SK-MEL-5 (cell line): ENCODE results near the gene LMTK3. TPM values are rescaled to one million over a fixed set of nuclear protein-coding genes. Genes with fewer than 3 reads are reported as not detected.
"Not testable (repeated sequence)": the region's sequence is repeated elsewhere in the genome, so short reads cannot be mapped to it uniquely, and the experiment has no call there.

ENCODE experiments used
- DNase-seq: peaks from one replicate; pipeline ENCODE4 v3.0.0-alpha.2; 2016; ENCODE audit warnings: low read depth, low spot score
- in situ Hi-C: cut with HindIII; loops from 2 replicates; pipeline ENCODE4 v1.10.0; 2016; ENCODE audit warnings: low sequenced_read_pairs, high pct_unique_total_duplicates, low pct_unique_long_range_greater_than_20kb
- total RNA-seq: library from RNA; depleted of rRNA; stranded (reverse); fragments of >200 nt; shearing (Covaris generic); gene quantifications from 2 replicates; pipeline ENCODE4 v1.2.3, GENCODE V29; 2014

Gene LMTK3
- total RNA-seq, 1 experiment from 2014 or later: not detected

DNA sequence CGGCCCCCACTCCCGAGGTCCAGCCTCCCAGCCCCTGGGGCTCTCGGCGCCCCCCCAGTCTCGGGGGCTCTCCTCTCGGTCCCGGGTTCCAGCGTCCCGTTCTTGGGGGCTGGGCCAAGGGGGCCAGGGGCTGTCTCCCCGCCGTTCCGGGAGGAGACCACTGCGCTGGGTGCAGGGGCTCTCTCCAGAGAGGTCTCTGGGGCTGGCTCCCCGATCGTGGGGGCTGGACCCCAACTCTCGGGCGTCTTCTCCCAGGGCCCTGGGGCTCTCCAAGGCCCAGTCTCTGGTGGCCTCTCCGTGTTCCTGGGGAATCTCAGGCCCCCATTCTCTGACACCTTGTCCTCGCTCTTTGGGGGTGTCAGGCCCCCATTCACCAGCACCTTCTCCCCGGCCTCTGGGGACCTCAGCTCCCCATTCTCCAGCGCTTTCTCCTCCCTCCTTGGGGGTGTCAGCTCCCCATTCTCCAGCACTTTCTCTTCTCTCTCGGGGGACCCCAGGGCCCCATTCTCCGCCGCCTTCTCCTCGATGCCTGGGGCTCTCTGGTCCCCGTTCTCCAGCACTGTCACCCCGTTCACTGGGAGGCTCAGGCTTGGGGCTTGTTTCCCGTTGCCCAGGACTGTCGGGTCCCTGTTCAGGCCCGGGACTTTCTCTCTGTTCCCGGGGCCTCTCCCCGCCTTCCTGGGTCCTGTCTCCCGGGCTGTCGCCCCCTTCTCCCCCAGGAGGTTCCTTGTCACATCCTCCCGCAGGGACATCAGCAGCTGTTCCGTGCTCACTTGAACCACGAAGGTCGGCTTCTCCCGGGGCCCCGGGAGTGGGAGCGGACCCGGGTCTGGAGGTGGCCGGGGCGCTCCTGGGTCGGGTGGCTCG lies 13.7 kb downstream of the LMTK3 start:
- in situ Hi-C loops: no loop called here
- DNase-seq: no peak

GRCh38 chr19:48496959-48497727 lies 14.5 kb downstream of the LMTK3 start:
- in situ Hi-C loops: no loop called here
- no peak for DNase-seq

- in situ Hi-C loops: no loop called here
Measured at GRCh38 chr19:48495396-48495795, 16.2 kb downstream of the LMTK3 start.

DNA sequence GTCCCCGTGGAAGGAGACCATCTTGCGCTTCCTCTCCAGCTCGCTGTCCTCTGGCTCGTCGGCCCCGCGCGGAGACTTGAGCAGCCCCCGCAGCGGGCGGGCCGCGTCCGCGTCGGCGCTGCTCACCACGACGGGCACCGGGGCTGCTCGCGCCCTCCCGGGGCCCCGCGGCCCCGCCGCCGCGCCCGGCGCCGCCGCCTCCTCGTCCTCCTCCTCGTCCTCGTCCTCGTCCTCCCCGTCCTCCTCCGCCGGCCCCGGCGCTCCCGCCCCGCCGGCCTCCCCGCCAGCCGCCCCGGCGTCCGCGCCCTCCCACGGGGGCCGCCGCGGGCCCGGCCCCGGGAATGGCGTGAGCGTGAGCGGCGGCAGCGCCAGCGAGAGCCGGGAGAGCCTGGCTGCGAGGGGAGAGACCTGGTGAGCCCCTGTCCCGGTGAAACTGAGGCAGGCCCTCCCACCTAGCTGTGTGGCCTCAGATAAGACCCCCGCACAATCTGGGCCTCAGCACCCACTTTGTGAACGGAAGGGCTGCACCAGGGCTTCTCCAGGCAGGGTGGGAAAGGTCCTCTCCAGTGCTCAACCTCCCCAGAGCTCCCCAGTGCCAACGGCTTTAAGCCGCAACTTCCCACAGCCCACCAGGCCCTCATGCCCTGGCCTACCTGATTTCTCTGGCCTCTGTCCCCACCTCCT lies 17.8 kb downstream of the LMTK3 start:
- DNase-seq: no peak
- in situ Hi-C loops: no loop called here

More at GRCh38 chr19:48495396-48495795, 16.2 kb downstream of the LMTK3 start:
- no peak for DNase-seq

DNA sequence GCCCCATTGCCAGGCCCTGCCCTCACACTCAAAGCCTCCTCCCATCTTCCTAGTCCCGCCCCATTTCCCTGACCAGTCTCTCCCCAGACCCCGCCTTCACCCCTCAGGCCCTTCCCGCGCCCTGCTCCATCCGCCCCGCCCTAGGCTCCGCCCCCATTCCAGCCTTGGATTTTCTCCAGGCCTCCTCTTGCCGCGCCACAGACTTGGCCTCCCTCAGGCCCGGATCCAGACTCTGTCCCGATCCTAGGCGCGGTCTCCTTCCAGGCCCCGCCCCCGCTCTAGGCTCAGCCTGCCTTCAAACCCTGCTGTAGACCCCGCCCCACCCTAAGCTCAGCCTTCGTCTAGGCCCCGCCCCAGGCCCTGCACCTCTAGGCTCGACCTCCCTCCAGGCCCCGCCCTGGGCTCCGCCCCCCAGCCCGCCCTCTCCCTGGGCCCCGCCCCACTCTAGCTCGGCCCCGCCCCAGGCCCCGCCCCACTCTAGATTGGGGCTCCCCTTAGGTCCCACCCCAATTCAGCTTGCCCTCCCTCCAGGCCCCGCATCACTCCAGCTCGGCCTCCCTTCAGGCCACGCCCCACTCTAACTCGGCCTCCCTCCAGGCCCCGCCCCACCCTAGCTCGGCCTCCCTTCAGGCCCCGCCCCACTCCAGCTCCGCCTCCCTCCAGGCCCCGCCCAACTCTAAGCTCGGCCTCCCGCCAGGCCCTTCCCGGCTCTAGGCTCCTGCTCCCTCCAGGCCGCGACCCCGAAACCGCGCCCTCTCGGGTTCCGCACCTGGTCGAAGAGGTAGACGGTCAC lies 18.5 kb downstream of the LMTK3 start:
- in situ Hi-C loops: no loop called here
- peak; percentile 92 for DNase-seq

DNA sequence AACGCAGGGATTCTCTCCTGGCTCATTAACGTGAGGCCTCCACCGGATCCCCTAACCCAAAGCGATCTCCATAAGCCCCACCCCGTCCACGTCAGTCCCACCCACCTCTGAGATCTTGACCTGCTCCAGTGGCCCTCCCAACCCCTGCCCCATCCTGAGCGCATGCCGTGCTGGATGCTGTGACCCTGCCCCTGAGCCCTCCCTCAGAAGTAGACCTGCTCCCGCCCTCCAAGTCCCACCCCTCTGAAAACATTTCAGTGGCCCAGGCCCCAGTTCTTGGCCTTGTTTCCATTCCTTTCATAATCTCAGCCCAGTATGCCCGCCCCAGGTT lies 19.9 kb downstream of the LMTK3 start:
- in situ Hi-C loops: no loop called here
- no peak for DNase-seq

GRCh38 chr19:48490981-48491792 lies 20.4 kb downstream of the LMTK3 start:
- in situ Hi-C loops: no loop called here
- DNase-seq: peak; percentile 28

DNA sequence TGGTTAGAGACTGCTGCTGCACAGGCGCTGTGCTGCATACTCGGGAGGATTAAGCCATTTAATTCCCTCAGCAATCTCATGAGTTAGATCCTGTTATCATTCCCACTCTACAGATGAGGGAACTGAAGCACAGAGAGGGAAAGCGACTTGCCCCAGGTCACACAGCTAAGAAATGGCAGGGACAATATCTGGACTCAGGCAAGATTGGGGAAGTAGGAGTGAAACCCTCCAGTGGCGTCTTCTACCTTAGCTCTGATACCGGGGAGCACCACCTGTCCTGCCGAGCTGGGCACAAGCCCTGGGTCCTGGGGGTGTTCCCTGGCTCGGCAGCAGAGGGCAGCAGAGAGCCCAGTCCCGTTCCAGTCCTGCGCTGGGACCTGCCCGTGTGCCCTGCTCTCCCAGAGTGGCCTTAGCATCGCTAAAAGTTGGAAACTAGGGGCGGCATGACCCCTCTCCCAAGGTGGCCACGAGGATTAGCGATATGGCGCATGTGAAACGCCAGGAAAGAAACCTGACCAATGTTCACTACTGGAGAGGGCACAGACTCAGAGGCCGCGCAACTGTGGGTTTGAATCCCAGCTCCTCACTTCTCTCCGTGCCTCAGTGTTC lies 21.9 kb downstream of the LMTK3 start:
- peak; percentile 68 for DNase-seq
- in situ Hi-C loops: no loop called here

GRCh38 chr19:48488478-48488877 lies 23.2 kb downstream of the LMTK3 start:
- in situ Hi-C loops, DNase-seq: not testable (repeated sequence)

- no peak for DNase-seq
- in situ Hi-C loops: no loop called here
Measured at GRCh38 chr19:48487948-48488347, 23.7 kb downstream of the LMTK3 start.

DNA sequence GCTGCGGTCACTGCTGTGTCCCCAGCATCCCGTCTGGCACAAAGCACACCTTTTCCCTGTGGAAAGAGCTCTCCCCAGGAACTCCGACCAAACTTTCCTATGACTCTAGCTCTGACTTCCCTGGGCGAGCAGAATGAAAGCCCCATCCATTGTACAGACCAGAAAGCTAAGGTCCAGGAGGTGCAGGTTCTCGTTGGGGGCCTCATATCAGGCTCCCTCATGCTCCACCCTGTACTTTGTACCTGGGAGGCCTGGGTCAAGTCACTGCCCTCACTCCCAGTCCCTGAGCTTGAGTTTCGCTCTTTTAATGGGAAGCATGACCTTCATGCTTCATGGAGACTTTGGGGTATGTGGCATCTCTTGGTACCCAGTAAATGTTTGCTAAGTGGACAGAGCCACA lies 24.1 kb downstream of the LMTK3 start:
- no peak for DNase-seq
- in situ Hi-C loops: no loop called here

DNA sequence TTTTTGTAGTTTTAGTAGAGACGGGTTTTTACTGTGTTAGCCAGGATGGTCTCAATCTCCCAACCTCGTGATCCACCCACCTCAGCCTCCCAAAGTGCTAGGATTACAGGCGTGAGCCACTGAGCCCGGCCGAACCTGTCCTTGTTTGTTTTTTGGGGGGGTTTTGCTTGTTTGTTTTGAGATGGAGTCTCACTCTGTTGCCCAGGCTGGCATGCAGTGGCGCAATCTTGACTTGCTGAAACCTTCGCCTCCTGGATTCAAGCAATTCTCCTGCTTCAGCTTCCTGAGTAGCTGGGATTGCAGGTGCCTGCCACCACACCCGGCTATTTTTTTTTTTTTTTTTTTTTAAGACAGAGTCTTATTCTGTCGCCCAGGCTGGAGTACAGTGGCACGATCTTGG lies 24.9 kb downstream of the LMTK3 start:
- DNase-seq, in situ Hi-C loops: not testable (repeated sequence)

DNA sequence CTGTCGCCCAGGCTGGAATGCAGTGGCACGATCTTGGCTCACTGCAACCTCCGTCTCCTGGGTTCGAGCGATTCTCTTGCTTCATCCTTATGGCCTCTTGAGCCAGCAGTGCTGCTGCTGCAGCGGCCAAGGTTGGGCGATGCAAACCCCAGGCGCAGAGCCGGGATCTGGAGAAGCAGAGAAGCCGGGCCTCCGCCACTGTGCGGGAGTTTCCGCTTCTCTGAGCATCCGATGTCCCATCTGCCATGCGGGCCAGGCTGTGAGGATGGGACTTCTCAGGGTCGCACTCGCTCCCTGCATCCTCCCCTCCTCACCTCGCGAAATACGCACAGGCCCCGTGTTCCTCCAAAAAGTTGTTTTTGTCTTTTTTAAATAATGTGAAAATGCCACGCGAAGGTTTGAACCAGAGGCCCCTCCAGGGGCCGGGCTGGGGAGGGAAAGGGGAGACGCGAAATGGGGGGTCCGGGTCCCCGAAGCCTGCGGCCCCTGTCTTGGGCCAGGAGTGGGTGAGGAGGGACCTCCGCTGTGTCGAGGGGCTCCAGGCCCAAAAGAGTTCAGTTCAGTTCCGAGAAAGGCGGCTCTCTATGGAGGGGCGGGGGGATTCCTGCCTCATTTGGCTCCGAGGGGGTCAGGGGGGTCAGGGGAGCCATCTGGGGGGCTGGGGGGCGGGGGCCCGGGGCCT lies 26.6 kb downstream of the LMTK3 start:
- no peak for DNase-seq
- in situ Hi-C loops: no loop called here

DNA sequence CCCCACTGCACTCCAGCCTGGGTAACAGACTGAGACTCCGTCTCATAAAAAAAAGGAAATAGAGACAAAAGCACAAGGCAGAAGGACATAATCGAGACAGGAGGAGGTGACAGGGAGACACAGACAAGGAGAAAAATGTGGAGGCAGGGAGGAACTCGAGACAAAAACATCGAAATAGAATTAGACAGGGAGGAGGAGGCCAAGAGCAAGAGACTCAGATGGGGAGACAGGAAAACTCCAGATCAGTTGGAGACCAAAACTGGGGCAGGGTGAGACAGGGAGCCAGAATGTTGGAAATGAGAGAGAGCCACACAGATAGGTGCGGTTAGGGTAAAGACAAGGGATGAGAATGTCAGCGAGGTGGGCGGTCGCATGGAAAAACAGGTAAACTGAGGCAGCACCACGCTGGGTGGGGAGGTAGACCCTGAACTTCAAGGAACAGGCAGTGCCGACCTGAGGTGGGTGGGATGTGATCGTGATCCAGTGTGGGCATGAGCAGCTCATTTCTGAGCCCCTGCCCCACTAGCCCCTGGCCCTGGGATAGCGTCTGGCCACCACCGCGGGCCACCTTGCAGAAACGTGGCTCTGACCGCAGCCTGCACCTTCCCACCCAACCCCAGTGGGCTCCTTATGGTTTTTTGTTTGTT lies 27.3 kb downstream of the LMTK3 start:
- in situ Hi-C loops: no loop called here
- no peak for DNase-seq

- in situ Hi-C loops: no loop called here
- no peak for DNase-seq
Measured at GRCh38 chr19:48483301-48483700, 28.3 kb downstream of the LMTK3 start.
